BJ (cell line): ENCODE measurements around the gene UFL1. TPM values are rescaled to one million over a fixed set of nuclear protein-coding genes. Genes with fewer than 3 reads are reported as not detected.

Source experiments
- CTCF ChIA-PET: fragments of 350-600 bp; formaldehyde crosslinking; extraction: SDS; loops from one replicate; lab custom pipeline; 2021; ENCODE audit warnings: antibody characterized with exemption, inconsistent platforms; lab: Yijun Ruan, JAX
- POLR2A ChIA-PET: fragments of 300-600 bp; sonication (Branson Sonifier 250); formaldehyde crosslinking; extraction: SDS; loops from one replicate; lab custom pipeline; 2021; ENCODE audit warnings: antibody characterized with exemption; lab: Charles Lee
- DNase-seq: peaks from one replicate; pipeline ENCODE4 v3.0.0-alpha.2; 2011; ENCODE audit warnings: low read depth
- H3K27me3 ChIP-seq: 2 replicates; pipeline ENCODE4 v1.6.0; 2011; ENCODE audit warnings: low read length; ENCODE audit not compliant: control insufficient read depth, insufficient read depth
- H3K36me3 ChIP-seq: 2 replicates; pipeline ENCODE4 v1.5.1; 2011; ENCODE audit warnings: low read length; ENCODE audit not compliant: control insufficient read depth, insufficient read depth
- H3K4me3 ChIP-seq: 2 replicates; pipeline ENCODE4 v1.5.1; 2011; ENCODE audit warnings: low read depth, mild to moderate bottlenecking, control low read depth, low read length
- CTCF ChIP-seq: IDR thresholded peaks from 2 replicates; pipeline ENCODE4 v1.5.1; 2011; ENCODE audit warnings: low read depth, mild to moderate bottlenecking, control low read depth, inconsistent platforms, low read length, moderate library complexity; ENCODE audit not compliant: insufficient read depth
- polyA plus RNA-seq: library from polyadenylated mRNA; depleted of rRNA; stranded (reverse); fragments of >200 nt; gene quantifications from 2 replicates; pipeline ENCODE4 v1.2.3, GENCODE V29; 2011; rRNA removed

Gene UFL1
- polyA plus RNA-seq, 1 experiment, result 4.5 TPM

GRCh38 chr6:96604420-96604819 is 82.8 kb downstream of the UFL1 start:
- Histone ChIP-seq H3K4me3 (no peak overlapping the region), H3K36me3 (no peaks in the 10 kb centered on the region), H3K27me3 (no peaks in the 10 kb centered on the region)
- ChIA-PET CTCF (no interaction called here), POLR2A (no interaction called here)
- TF ChIP-seq CTCF, result no peak
- DNase-seq, result no peak

Other genes with a start within 250 kb of the UFL1 start
- not detected in 2 replicates for gene FHL5, start 41.3 kb downstream of the UFL1 start, polyA plus RNA-seq